ENCODE measurements around the gene IRF2BPL. TPM values are rescaled to one million over a fixed set of nuclear protein-coding genes. Genes with fewer than 3 reads are reported as not detected.

IRF2BPL gene
- 10 to 100 TPM; 21.7 to 25.6 TPM for total RNA-seq

DNA sequence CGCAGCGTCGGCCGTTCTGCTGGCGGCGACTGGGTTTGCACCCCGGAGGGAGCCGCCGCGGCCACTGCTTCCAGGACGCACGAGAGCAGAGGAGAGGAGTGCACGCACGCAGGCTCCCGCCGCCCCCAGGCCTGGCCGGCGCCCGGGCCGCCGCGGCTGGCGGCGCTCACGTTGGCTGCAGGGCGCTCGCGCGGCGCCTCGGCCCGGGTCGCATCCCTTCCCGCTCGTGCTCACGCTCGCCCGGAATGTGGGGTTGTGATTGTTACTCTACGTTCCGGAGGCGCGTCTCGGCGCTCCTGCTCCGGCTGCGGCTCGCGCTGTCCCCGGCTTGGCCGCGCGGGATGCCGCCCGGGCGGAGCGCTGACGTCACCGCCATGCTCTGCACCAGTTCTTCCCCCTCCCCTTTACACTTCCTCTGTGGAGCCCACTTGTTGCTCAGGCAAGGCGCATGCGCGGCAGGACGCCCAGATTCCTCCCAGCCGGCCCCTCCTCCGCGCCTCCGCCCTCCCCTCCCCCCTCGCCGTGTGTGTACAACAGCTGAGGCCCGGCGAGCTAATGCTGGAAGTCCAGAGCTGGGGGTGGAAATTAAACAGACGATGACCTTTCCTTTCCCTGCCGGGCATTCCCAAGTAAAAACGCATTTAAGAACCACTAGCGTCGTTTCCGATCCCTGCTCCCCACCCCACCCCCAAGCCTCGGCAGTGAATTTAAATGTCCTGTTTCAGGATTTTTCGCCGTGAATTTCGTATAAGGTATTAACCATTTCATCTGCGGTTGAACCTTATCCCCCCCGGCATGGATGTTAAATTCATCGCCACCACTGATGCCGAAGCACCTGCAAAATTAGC, at the start of gene IRF2BPL:
TSS of gene IRF2BPL (minus strand) at position 325 of the 848 bp plus-strand sequence. CDS start 916 bp downstream, outside the sequence.

Other genes starting within 250 kb of the IRF2BPL start
- gene ANGEL1, start 215.8 kb downstream of the IRF2BPL start, total RNA-seq, result 1 to 10 TPM; 9.6 to 9.7 TPM
- gene LRRC74A, start 202.3 kb downstream of the IRF2BPL start, total RNA-seq, result not detected
- gene CIPC, start 69.5 kb upstream of the IRF2BPL start, total RNA-seq, result 10 to 100 TPM; 32.0 to 35.3 TPM
- gene ZDHHC22, start 113.1 kb upstream of the IRF2BPL start, total RNA-seq, result not detected
- gene TMEM63C, start 153.1 kb upstream of the IRF2BPL start, total RNA-seq, result under 1 TPM in 1 of 2 donors, not detected in 1; under 0.01 TPM
- not detected for gene NGB, start 242.5 kb upstream of the IRF2BPL start, total RNA-seq

Measured in melanocyte of skin (primary cell).